Activated CD4-positive, alpha-beta T cell treated with anti-CD3 and anti-CD28 coated beads, Interleukin-2, amount 10 ng/mL, durations not matched to agents 7 days and 5 days (primary cell): ENCODE results near the gene CEP44. TPM values are rescaled to one million over a fixed set of nuclear protein-coding genes. Genes with fewer than 3 reads are reported as not detected.

ENCODE experiments used
- total RNA-seq, 2 experiments: library from RNA; stranded (reverse); gene quantifications; one replicate each; pipeline ENCODE4 v1.2.3, GENCODE V29; 2021

The CEP44 gene
- total RNA-seq, 2 experiments from 2014 or later = 21.7 to 24.2 TPM

Other genes starting within 250 kb of the CEP44 start
- 10 to 100 TPM; 19.8 to 22.0 TPM for gene FBXO8, start 244 bp upstream of the CEP44 start, total RNA-seq
- gene HPGD, start 238.6 kb downstream of the CEP44 start, total RNA-seq = 1 to 10 TPM; 7.3 to 9.3 TPM